Measurements from ENCODE around the gene NOL4L. TPM values are rescaled to one million over a fixed set of nuclear protein-coding genes. Genes with fewer than 3 reads are reported as not detected.

Gene NOL4L
- total RNA-seq, 1 donor from 2014 or later = 11.9 TPM

- Histone ChIP-seq H3K4me3 (no peak overlapping the region), H3K9ac (no peak overlapping the region), H3K27me3 (no peaks in the 10 kb centered on the region), H4K20me1 (ENCODE audit: low read depth) (peaks cover 32% of the 10 kb centered on the region), H3K9me3 (ENCODE audit: low read depth) (no peaks in the 10 kb centered on the region), H3K4me1 (no peaks in the 10 kb centered on the region), H3K36me3 (no peaks in the 10 kb centered on the region), H2AFZ (replicated peaks) (no peak overlapping the region), H3K79me2 (ENCODE audit: low read depth) (peaks cover 41% of the 10 kb centered on the region), H3K4me2 (no peak overlapping the region), H3K27ac (no peak overlapping the region), H3F3A (ENCODE audit: low read depth) (no peaks in the 10 kb centered on the region)
- no peak overlapping the region for H3K27ac Mint-ChIP-seq
- H3K27me3 Mint-ChIP-seq (ENCODE audit: insufficient read depth, low read depth) = no peaks in the 10 kb centered on the region
- H3K4me3 Mint-ChIP-seq = no peak overlapping the region
- H3K4me1 Mint-ChIP-seq = no peaks in the 10 kb centered on the region
- TF ChIP-seq CTCF (IDR thresholded peaks at IDR 0.05) (no peak), EZH2 (IDR thresholded peaks at IDR 0.05) (no peak), EZH2phosphoT487 (IDR thresholded peaks at IDR 0.05) (no peak)
- H3K9me3 Mint-ChIP-seq = no peaks in the 10 kb centered on the region
- no peak for DNase-seq (ENCODE audit: low spot score)
- H3K36me3 Mint-ChIP-seq = peaks cover 27% of the 10 kb centered on the region
These were observed 181.1 kb downstream of the NOL4L start for GRCh38 chr20:32404017-32404416.

GRCh38 chr20:32400476-32400875 is 184.7 kb downstream of the NOL4L start:
- Histone ChIP-seq H3K4me3 (no peak overlapping the region), H3K79me2 (ENCODE audit: low read depth) (peaks cover 55% of the 10 kb centered on the region), H3F3A (ENCODE audit: low read depth) (no peaks in the 10 kb centered on the region), H3K9me3 (ENCODE audit: low read depth) (no peaks in the 10 kb centered on the region), H4K20me1 (ENCODE audit: low read depth) (peaks cover 26% of the 10 kb centered on the region), H3K27ac (no peak overlapping the region), H3K4me2 (no peak overlapping the region), H2AFZ (replicated peaks) (no peak overlapping the region), H3K27me3 (no peaks in the 10 kb centered on the region), H3K4me1 (no peaks in the 10 kb centered on the region), H3K9ac (no peak overlapping the region), H3K36me3 (no peaks in the 10 kb centered on the region)
- peaks cover 20% of the 10 kb centered on the region for H3K36me3 Mint-ChIP-seq
- H3K9me3 Mint-ChIP-seq = no peaks in the 10 kb centered on the region
- H3K4me3 Mint-ChIP-seq = no peak overlapping the region
- TF ChIP-seq CTCF (IDR thresholded peaks at IDR 0.05) (no peak), EZH2 (IDR thresholded peaks at IDR 0.05) (no peak), EZH2phosphoT487 (IDR thresholded peaks at IDR 0.05) (no peak)
- H3K27me3 Mint-ChIP-seq (ENCODE audit: insufficient read depth, low read depth) = no peaks in the 10 kb centered on the region
- peaks cover 2% of the 10 kb centered on the region for H3K4me1 Mint-ChIP-seq
- H3K27ac Mint-ChIP-seq = no peak overlapping the region
- no peak for DNase-seq (ENCODE audit: low spot score)

GRCh38 chr20:32397567-32398084 is 187.5 kb downstream of the NOL4L start:
- Histone ChIP-seq H3K9me3 (ENCODE audit: low read depth) (no peaks in the 10 kb centered on the region), H3K4me2 (no peak overlapping the region), H2AFZ (replicated peaks) (no peak overlapping the region), H3K27me3 (no peaks in the 10 kb centered on the region), H4K20me1 (ENCODE audit: low read depth) (peaks cover 17% of the 10 kb centered on the region), H3K27ac (no peak overlapping the region), H3K4me1 (no peaks in the 10 kb centered on the region), H3K79me2 (ENCODE audit: low read depth) (peaks cover 70% of the 10 kb centered on the region), H3K36me3 (no peaks in the 10 kb centered on the region), H3K9ac (no peak overlapping the region), H3K4me3 (no peak overlapping the region), H3F3A (ENCODE audit: low read depth) (no peaks in the 10 kb centered on the region)
- Mint-ChIP-seq H3K27ac (no peak overlapping the region), H3K4me3 (no peak overlapping the region), H3K4me1 (peaks cover 2% of the 10 kb centered on the region), H3K27me3 (ENCODE audit: insufficient read depth, low read depth) (no peaks in the 10 kb centered on the region), H3K9me3 (no peaks in the 10 kb centered on the region), H3K36me3 (peaks cover 32% of the 10 kb centered on the region)
- DNase-seq (ENCODE audit: low spot score) = no peak
- TF ChIP-seq EZH2 (IDR thresholded peaks at IDR 0.05) (no peak), CTCF (IDR thresholded peaks at IDR 0.05) (no peak), EZH2phosphoT487 (IDR thresholded peaks at IDR 0.05) (no peak)

All from neural progenitor cell (in vitro differentiated cells).